Endothelial cell of umbilical vein (primary cell): Measurements from ENCODE around the gene FHOD1. TPM values are rescaled to one million over a fixed set of nuclear protein-coding genes. Genes with fewer than 3 reads are reported as not detected.

ENCODE experiments used
- BruUV-seq: library from RNA; stranded (reverse); fragments of 400-500 nt; replicated peaks from 2 replicates; lab custom pipeline; 2021; lab: Mats Ljungman, UMichigan
- CTCF ChIA-PET: fragments of 300-600, 350-600 bp; sonication (Branson Sonifier 250); formaldehyde crosslinking; loops from one replicate; lab custom pipeline; 2021; ENCODE audit warnings: antibody characterized with exemption, inconsistent platforms; lab: Charles Lee
- POLR2A ChIA-PET: fragments of 300-600, 350-600 bp; sonication (Branson Sonifier 250); formaldehyde crosslinking; loops from one replicate; lab custom pipeline; 2021; ENCODE audit warnings: antibody characterized with exemption, inconsistent platforms; lab: Charles Lee
- DNase-seq: peaks from one replicate; pipeline ENCODE4 v3.0.0-alpha.2; 2011; ENCODE audit warnings: low read depth, low spot score
- FAIRE-seq: peaks from 2 replicates; lab custom pipeline; 2011; peaks lifted over from hg19 to GRCh38; lab: Jason Lieb, UNC
- H2AFZ ChIP-seq: 2 replicates; pipeline ENCODE4 v1.6.0; 2012; ENCODE audit warnings: low read depth, low read length, control low read depth, inconsistent platforms
- H3K27ac ChIP-seq: 2 replicates; pipeline ENCODE4 v1.5.1; 2011; ENCODE audit warnings: low read depth, mild to moderate bottlenecking, control low read depth, low read length, moderate library complexity; ENCODE audit not compliant: insufficient read depth
- H3K27me3 ChIP-seq, 2 experiments: 2 replicates each; pipeline versions ENCODE4 v1.6.0 to v1.6.1; 2011; ENCODE audit warnings: low read length in 2 of 2, mixed read lengths in 1 of 2; ENCODE audit not compliant: control insufficient read depth in 2 of 2, insufficient read depth in 2 of 2
- H3K36me3 ChIP-seq, 2 experiments: 2 replicates in 1 of 2; 3 replicates in 1 of 2; pipeline ENCODE4 v1.5.1; 2011; ENCODE audit warnings: low read length in 2 of 2, mild to moderate bottlenecking in 1 of 2, moderate library complexity in 1 of 2; ENCODE audit not compliant: control insufficient read depth in 2 of 2, insufficient read depth in 2 of 2; ENCODE audit errors: extremely low read depth in 1 of 2
- H3K4me1 ChIP-seq: 3 replicates; pipeline ENCODE4 v1.5.1; 2011; ENCODE audit warnings: mild to moderate bottlenecking, low read length; ENCODE audit not compliant: control insufficient read depth, insufficient read depth; ENCODE audit errors: extremely low read depth
- H3K4me2 ChIP-seq: 2 replicates; pipeline ENCODE4 v1.6.1; 2011; ENCODE audit warnings: low read length, control low read depth, mixed read lengths; ENCODE audit not compliant: insufficient read depth
- H3K4me3 ChIP-seq, 3 experiments: fragments of 200-600 bp in 1 of 3; sonication (generic), shearing (Covaris generic) in 1 of 3; replicated peaks in 1 of 3; 2 replicates each; pipeline ENCODE4 v1.5.1; 2011 to 2016; ENCODE audit warnings: control low read depth in 3 of 3, low read length in 3 of 3, mild to moderate bottlenecking in 2 of 3, inconsistent platforms in 1 of 3, low read depth in 1 of 3, moderate library complexity in 1 of 3; ENCODE audit not compliant: insufficient read depth in 1 of 3
- H3K79me2 ChIP-seq: 2 replicates; pipeline ENCODE4 v1.6.0; 2012; ENCODE audit warnings: low read length, inconsistent platforms; ENCODE audit not compliant: control insufficient read depth, insufficient read depth
- H3K9ac ChIP-seq: replicated peaks from 2 replicates; pipeline ENCODE3; 2011; ENCODE audit warnings: low read length, control low read depth; ENCODE audit not compliant: insufficient read depth; ENCODE audit errors: extremely low read depth
- H3K9me1 ChIP-seq: replicated peaks from 3 replicates; pipeline ENCODE4 v1.6.0; 2011; ENCODE audit warnings: mild to moderate bottlenecking, low read length; ENCODE audit not compliant: control insufficient read depth, insufficient read depth; ENCODE audit errors: extremely low read depth
- H3K9me3 ChIP-seq: replicated peaks from 2 replicates; pipeline ENCODE4 v1.5.1; 2012; ENCODE audit warnings: low read length, inconsistent platforms; ENCODE audit not compliant: control insufficient read depth, insufficient read depth
- H4K20me1 ChIP-seq: replicated peaks from 2 replicates; pipeline ENCODE3; 2011; ENCODE audit warnings: mild to moderate bottlenecking, low read length; ENCODE audit not compliant: control insufficient read depth, insufficient read depth; ENCODE audit errors: extremely low read depth
- CTCF ChIP-seq, 2 donors: IDR thresholded peaks; 1 replicate in 1 of 2; 2 replicates in 1 of 2; pipeline ENCODE4 v1.5.1; 2011; ENCODE audit warnings: low read length in 2 of 2, mild to moderate bottlenecking in 2 of 2, moderate library complexity in 2 of 2, control low read depth in 1 of 2, inconsistent platforms in 1 of 2, low read depth in 1 of 2; ENCODE audit not compliant: insufficient read depth in 1 of 2; ENCODE audit errors: extremely low read depth in 1 of 2
- EZH2 ChIP-seq: IDR thresholded peaks from 2 replicates; pipeline ENCODE4 v1.6.1; 2012; ENCODE audit warnings: borderline replicate concordance, low read depth, mild to moderate bottlenecking, moderate library complexity, low read length, inconsistent platforms; ENCODE audit not compliant: severe bottlenecking
- FOS ChIP-seq: IDR thresholded peaks from 2 replicates; pipeline ENCODE4 v1.6.1; 2011; ENCODE audit warnings: mild to moderate bottlenecking, low read length, moderate library complexity, borderline replicate concordance; ENCODE audit not compliant: insufficient read depth
- GATA2 ChIP-seq: IDR thresholded peaks from 2 replicates; pipeline ENCODE4 v1.7.0; 2011; ENCODE audit warnings: low read depth, mild to moderate bottlenecking, moderate library complexity, mixed read lengths, low read length; ENCODE audit not compliant: insufficient read length, insufficient read depth
- JUN ChIP-seq: IDR thresholded peaks from 2 replicates; pipeline ENCODE4 v1.6.1; 2011; ENCODE audit warnings: borderline replicate concordance, low read depth; ENCODE audit not compliant: insufficient read length, insufficient read depth
- MAX ChIP-seq: IDR thresholded peaks from 2 replicates; pipeline ENCODE4 v1.6.1; 2011; ENCODE audit not compliant: insufficient read depth, insufficient read length
- MYC ChIP-seq: IDR thresholded peaks from one replicate; pipeline ENCODE4 v1.6.1; 2011; ENCODE audit warnings: mild to moderate bottlenecking, low read depth, low read length
- POLR2A ChIP-seq: IDR thresholded peaks from 2 replicates; pipeline ENCODE4 v1.6.1; 2012; ENCODE audit warnings: low read depth, mild to moderate bottlenecking, control low read depth, low read length
- POLR2AphosphoS5 ChIP-seq: IDR thresholded peaks from 2 replicates; pipeline ENCODE4 v1.6.1; 2012; ENCODE audit warnings: low read depth, mild to moderate bottlenecking, control low read depth, low read length, moderate library complexity; ENCODE audit not compliant: insufficient read depth
- dilution Hi-C: fragments of 300-500 bp; cut with MboI; formaldehyde crosslinking; loops from one replicate; pipeline ENCODE4 v1.15.0; 2019; ENCODE audit warnings: low sequenced_read_pairs; ENCODE audit not compliant: extremely low pct_ligation_motif_present
- intact Hi-C: fragments of 100-400 bp; cut with micrococcal nuclease; formaldehyde crosslinking; loops from one replicate; pipeline ENCODE4 v1.10.0; 2022
- polyA plus RNA-seq, 4 experiments: library from polyadenylated mRNA; depleted of rRNA in 3 of 4; stranded (reverse) in 3 of 4; unstranded in 1 of 4; fragments of >200 nt; gene quantifications; 2 replicates each; pipeline versions ENCODE4 v1.2.1 to v1.2.3, GENCODE V29; 2011 to 2012; ENCODE audit warnings: missing spikeins in 1 of 4
- total RNA-seq: library from RNA; stranded (reverse); gene quantifications from 2 replicates; pipeline ENCODE4 v1.2.3, GENCODE V29; 2021

FHOD1 gene
- total and polyA plus RNA-seq, 2 donors (not counting 3 experiments of a cell fraction or from before 2014, with no cell fraction given), result 63.6 to 124 TPM

- ChIA-PET CTCF (interaction anchor here (1.4 to 3.2 kb wide), 6 partner anchors 9 to 90 kb away, joined by 3 to 18 read pairs (median 9); no protein-coding TSS in a partner anchor), POLR2A (no interaction called here)
- FAIRE-seq, result peak; percentile 64
- Histone ChIP-seq H3K4me3 (peak overlapping the region in 2 of 3 experiments; percentile 46 to 60), H3K4me1 (peaks cover 29% of the 10 kb centered on the region), H3K27me3 (peaks cover 0 to 3% of the 10 kb centered on the region in 2 experiments), H3K36me3 (no peaks in the 10 kb centered on the region), H3K4me2 (peak overlapping the region; percentile 73), H3K9me3 (no peaks in the 10 kb centered on the region), H3K79me2 (peaks cover 12% of the 10 kb centered on the region), H3K9ac (peak overlapping the region; percentile 58), H2AFZ (peak overlapping the region; percentile 84), H3K9me1 (no peaks in the 10 kb centered on the region), H4K20me1 (no peaks in the 10 kb centered on the region), H3K27ac (no peak overlapping the region)
- TF ChIP-seq CTCF (IDR thresholded peaks at IDR 0.05; ENCODE audit: extremely low read depth in 1 of 2, insufficient read depth in 1 of 2, low read depth in 1 of 2, low read length in 2 of 2), result no peak
- no peak for TF ChIP-seq FOS
- no peak for TF ChIP-seq MAX
- no peak for TF ChIP-seq EZH2
- no peak for TF ChIP-seq JUN
- no peak for TF ChIP-seq POLR2AphosphoS5
- no peak for TF ChIP-seq MYC
- no peak for TF ChIP-seq POLR2A
- TF ChIP-seq GATA2, result no peak
- no TSS peak for BruUV-seq
- no peak for DNase-seq
- intact Hi-C loops (no loop called here), dilution Hi-C loops (no loop called here)
Observed at GRCh38 chr16:67249178-67250044, 2.1 kb upstream of the FHOD1 start.
